CD4-positive, alpha-beta T cell treated with Interferon alpha-2 for 1 hour (primary cell): ENCODE results near the gene NDUFAF4.

Experiments
- DNase-seq, 2 donors: peaks; one replicate each; pipeline ENCODE4 v3.0.0-alpha.2; 2020 to 2022

NDUFAF4 gene

DNA sequence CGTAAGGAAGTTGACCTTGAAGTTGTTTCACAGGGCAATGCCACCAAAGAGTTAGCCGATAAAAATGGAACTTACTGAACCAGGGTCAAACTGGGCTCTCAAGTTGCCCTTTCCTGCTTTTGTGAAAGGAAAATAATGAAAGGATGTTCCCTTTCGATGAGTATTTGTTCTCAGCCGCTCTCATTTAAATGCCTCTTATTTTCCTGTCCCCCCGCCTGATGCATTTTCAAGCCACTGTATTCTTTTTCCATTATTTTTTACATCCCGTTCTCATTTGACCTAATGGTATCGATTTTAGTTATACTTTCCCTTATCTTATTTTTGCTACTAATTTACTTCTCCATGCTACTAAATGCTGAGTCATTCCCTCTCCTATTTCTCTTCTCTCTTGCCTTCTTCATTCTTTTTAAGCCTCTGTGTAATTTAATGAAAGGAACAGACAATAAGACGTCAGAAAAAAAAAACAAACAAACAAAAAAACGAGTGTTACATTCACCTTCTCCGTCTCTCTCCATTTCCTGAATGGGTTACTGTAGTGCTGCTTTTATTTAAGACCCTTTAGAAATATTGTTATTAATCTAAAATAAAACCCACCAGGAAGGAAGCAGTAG, 655 bp upstream of the NDUFAF4 start:
- peak in 1 of 2 donors; percentile 14 for DNase-seq

DNA sequence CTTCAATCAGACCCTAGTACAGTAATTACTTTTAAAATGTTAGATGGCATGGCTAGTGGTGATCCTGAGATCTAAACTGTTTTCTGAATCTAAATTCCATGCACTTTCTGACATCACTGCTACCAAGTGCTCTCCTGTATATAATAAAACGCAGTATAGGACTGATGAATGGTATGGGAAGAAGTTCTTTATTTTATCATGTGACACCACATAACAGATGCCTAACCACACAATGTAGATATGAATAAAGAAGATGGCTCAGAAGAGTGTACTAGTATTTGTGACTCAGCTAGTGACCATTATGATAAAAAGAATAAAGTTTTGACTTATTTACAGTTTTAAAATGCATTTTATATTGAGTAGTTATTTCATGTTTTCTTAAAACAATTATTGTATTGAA, 8.5 kb downstream of the NDUFAF4 start:
- no peak for DNase-seq

DNA sequence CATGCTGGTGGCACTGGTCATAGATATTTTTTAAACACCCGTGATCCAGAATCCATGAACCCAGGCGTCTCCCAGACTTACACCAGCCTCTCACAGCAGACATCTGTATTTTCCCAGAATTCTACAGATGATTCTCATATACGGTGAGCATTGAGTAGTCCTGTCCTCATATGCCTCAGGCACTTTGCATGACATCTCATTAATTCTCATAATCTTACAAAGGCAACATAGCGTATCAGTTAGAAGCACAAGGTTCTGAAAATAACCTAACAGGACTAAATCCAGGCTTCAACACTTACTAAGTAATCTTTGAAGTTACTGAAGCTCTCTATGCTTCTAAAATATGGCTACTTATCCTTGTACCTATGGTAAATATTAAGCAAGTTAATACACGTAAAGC, 8.9 kb downstream of the NDUFAF4 start:
- DNase-seq: no peak

DNA sequence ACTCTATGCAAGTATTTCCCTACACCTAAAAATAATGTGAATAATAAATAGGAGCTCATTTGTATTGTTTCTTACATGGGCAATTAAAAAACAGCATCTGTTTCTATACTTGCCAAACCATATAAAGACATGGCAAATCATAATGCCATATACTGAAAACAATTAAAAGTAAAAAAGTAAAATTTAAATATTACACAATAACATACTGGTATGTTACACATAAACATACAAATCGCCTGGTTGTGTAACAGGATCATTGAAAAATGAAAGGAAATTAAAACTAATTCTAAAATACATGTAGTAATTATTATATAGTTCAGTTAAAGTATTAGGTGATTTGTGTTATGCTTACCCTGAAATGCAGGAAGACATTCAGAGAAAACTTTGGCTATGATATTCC, 11.2 kb downstream of the NDUFAF4 start:
- DNase-seq: no peak

DNA sequence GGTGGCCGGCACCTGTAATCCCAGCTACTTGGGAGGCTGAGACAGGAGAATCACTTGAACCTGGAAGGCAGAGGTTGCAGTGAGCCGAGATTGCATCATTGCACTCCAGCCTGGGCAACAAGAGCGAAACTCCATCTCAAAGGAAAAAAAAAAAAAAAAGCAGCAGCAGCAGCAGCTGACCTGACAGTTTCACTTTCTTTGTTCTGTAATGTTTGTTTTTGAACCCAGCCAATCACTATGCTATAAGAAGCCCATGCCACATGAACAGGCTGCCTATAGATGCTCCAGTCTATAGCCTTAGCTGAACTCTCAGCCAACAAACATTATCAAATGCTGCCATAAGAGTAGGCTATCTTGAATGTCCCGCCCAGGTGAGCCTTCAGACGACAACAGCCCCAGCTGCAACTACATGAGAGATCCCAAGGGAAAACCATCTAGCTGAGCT, 12.5 kb downstream of the NDUFAF4 start:
- DNase-seq: peak in 1 of 2 donors; percentile 56

DNA sequence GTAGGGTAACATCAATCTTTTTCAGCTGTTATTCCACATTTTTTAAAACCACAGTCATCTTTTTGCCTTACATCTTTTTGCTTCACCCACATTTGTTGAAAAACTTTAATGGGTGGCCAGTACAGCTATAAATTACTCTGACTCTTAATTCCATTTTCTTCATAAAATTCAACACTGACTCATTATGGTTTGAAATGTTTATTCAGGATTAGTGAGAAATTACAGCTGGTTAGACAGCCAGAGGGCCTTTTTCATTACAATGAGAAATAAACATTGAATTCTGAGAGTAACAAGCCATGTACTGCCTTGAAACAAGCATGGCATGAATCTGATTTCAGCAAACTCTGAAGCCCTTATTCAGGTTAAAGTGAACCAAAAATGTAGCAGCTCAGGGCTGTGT, 19.5 kb downstream of the NDUFAF4 start:
- DNase-seq: no peak

DNA sequence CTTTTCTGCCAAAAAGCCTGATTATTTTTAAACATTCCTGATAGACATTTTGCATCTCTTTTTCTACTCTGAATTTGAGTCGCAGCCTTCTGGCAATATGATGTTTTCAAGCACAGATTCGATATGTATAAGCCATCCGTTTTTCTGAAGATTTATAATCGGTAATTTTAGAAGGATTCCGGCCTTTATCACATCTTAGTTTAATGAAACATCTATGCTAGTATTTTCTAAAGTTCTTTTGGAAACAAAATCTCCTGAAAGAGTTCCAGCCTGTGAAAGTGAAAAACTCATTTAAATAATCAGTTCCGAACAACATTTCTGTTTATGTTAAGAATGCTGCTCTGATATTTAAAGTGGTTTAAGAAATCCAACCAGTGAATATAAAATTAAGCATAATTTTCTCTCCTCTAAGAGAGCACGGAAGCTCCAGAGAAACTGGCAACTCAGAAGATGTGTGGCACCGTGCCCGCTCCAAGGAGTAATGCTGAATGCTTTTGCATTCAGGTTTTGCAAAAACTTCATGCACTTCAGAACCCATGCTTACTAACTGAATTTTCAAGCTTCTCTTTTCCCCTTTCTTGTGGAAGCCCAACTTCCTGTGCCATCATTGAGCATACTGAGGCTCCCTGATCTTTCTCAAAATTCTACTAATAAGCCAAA, 20.7 kb downstream of the NDUFAF4 start:
- DNase-seq: no peak

DNA sequence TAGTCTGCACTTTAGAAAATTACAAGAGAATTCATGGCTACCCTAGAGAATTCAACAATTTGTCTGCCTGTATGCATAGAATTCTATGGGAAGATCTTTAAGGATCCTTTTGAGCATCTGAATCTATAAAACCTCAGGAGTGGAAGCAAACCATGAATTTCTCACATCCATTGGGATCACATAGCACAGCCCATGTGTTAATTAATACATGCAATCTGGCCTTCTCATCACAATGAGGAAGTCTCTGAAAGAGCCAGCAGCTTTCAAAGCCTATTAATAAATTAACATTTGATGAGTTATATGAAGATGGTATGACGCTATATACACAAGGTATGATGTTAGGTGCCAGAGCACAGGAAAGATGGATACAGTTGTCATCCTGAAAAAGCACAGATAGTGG, 24.7 kb downstream of the NDUFAF4 start:
- no peak for DNase-seq

DNA sequence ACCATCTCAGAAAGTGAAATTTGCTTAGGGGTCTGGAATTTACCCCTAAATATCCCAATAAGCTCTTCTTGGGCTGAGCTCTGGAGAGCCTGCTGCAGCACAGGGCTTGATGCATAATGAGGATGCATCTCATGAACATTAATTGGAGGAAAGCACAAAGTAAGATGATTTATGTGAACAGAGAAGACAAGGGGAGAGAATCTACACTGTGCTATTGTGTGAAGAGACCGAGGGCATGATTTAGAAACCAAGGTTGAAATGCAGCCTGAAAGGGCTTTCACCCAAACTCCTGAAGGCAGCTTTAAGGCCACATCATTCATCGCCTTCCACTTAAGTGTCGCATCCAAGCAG, 32.7 kb downstream of the NDUFAF4 start:
- no peak for DNase-seq

DNA sequence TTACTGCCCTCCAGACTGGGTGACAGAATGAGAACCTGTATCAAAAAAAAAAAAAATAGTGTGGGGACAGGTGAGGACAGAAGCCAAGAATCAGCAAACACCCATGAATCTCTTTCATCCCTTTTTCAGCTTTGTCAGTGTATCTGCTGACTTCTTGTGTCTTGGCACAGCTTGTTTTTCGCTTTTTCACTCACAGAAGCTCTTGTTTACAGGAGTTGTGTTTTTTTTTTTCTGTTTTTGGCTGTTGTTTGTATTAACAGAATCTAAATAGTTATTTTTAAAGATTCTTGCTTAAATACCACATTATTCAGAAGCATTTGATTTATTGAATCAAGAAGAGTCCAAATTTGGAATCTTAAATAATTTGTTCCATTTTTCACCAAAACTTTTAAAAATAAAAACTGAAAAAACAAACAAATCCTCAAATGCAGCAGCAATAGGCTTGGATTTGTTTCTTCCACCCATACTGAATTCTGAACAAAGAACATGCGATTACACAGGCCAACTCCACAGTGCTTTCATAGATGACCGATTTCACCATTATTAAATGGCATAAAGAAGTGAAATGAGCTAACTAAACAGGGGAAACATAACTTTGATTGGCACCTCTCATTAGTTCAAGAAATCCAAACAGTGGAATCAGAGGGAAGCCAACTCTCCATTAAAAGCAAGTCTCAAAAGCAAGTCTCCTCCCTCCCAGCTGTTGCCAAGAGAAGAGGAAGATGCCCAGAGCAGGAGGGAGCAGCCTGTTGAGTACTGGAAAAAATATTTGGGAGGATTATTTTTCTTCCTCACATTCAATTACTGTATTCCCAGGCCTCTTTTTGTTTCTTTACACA, 33.3 kb downstream of the NDUFAF4 start:
- DNase-seq: no peak

DNA sequence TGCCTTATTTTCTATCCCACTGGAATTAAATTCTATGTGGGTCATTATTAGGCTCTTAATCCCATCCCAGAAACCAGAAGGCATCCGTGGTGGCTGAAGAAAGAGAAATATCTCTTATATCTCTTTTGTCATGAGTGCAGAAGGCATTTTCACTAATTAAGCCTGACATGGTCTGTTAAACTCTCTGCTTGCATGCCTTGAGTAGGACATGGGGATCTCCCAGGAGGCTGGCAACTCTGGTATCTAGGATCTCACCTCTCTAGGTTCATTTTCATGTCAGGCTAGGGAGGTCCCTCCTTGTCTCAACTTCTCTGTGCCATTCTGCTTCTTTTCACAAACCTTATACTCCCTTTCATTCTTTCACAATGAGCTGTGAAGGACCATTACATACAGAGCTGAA, 35.1 kb downstream of the NDUFAF4 start:
- DNase-seq: no peak

DNA sequence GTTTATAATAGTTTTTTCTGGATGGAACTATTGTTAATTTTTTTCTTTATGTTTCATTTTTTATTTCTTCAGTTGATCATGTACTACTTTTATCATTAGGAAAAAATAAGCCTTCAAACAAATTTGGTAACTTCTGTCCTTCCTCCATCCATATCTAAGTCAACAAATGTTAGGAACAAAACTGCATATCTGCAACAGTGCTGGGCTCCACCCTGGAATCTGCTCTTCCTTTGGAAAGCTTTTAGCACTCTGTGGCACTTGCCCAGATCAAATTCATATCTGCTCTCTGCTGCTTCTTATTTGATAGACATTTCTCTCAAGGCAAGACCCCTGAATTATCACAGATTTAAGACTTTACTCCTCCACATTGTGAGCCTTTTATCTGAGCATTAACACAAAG, 36.1 kb downstream of the NDUFAF4 start:
- DNase-seq: no peak

DNA sequence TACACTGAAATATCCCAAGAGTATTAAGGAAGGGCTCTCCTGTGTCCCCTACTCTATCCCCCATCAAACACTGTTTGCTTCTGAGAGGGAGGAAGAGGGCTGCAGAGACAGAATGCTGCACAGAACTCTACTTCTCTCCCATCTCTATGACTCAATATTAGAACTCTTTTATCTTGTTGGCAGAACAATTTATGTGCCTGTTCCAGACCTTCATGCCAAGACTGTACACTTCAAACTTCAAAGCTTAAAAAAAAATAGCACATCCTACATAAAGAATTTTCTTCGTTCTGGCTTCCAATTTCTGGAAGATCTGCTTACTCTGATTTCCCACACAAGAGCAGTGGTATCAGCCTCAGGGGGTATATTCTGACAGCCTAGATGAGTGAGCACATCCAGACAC, 40.8 kb downstream of the NDUFAF4 start:
- no peak for DNase-seq

DNA sequence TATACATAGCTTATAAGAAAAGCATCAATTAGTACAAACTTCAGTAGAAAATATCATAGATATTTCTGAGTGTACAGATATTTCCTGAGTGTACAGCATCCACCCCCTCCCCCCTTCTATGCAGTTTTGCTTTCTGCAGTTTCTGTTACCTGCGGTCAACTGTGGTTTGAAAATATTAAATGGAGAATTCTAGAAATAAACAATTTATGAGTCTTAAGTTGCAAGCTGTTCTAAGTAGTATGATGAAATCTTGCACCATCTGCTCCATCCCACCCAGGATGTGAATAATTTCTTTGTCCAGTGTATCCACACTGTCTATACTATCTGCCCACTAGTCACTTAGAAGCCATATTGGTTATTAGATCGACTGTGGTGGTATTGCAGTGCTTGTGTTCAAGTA, 44.6 kb downstream of the NDUFAF4 start:
- DNase-seq: no peak

DNA sequence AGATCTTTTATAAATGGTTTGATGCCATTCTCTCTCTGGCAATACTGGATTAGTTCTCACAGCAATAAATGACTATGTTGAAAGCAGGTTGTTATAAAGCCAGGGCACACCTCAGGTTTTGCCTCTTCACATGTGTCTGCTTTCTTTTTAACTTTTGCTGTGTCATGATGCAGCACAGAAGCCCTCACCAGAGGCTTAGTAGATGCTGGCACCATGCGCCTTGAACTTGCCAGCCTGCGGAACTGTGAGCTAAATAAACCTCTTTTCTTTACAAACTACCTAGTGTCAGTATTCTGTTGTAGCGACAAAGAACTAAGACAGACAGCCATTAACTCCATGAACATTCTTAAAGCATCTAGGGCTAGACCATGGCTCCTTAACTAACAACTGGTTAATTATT, 45.1 kb downstream of the NDUFAF4 start:
- DNase-seq: no peak

DNA sequence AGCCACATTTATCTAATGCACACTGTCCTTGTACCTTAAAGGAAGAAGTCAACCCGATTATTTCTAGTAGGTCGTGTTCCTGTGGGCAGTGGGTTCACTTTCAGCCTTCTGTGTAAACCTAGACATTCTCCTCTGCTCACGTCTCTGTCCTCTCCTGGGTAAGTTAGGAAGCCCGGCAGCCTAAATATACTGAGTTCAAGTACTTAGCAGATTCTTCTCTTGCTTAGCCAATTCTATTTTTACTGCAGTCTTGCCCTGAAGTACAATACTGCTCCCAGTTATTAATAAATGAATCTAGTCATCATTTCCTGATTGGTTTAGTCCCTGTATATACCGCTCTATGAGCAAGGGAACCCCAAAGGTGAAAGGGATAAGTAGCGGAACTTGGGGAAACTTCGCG, 45.8 kb downstream of the NDUFAF4 start:
- no peak for DNase-seq

DNA sequence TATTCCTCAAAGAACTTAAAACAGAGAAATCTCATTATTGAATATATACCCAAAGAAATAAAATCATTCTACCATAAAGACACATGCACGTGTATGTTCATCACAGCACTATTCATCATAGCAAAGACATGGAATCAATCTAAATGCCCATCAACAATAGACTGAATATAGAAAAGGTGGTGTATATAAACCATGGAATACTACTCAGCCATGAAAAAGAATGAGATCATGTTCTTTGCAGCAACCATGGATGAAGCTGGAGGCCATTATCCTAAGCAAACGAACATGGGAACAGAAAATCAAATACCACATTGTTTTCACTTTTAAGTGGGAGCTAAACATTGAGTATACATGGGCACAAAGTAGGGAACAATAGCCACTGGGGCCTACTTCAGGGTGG, 48.1 kb downstream of the NDUFAF4 start:
- DNase-seq: no peak

DNA sequence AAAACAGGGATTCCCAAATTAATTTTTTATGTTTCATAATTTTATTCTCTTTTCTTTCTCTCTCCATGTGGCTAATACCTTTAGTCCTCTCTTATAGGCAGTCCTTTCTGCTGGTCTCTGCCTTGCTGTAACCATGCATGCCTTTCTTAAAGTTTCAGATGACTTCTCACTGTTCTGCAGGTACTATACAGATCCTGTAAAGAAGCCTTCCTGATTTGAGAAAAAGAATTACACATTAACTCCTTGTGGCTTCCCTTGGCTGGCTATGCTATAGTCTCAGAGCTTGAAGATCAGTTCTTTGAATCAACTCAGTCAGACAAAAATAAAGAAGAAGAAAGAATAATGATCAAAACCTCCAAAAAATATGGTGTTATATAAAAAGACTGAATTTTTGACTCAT, 53.2 kb downstream of the NDUFAF4 start:
- DNase-seq: no peak

DNA sequence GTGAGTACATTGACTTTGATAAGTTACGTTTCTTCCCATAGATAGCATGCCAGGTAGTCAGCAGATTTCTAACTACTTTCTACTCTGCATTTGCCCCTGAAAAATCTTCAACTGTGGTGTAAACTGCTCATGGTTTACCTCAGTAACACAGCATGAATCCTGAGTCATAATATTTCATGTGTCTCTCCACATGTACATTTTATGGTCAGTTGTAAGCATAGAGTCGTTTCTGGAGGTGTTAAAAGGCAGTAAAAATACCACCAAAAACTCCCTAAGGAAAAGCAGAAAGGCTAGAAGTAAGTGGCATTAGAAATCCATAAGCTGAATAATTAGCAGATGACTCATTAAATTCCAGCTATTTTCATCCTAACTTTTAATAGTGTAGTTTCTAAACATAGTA, 56.3 kb downstream of the NDUFAF4 start:
- DNase-seq: no peak
